Measurements from ENCODE around the gene TBX6.

DNA sequence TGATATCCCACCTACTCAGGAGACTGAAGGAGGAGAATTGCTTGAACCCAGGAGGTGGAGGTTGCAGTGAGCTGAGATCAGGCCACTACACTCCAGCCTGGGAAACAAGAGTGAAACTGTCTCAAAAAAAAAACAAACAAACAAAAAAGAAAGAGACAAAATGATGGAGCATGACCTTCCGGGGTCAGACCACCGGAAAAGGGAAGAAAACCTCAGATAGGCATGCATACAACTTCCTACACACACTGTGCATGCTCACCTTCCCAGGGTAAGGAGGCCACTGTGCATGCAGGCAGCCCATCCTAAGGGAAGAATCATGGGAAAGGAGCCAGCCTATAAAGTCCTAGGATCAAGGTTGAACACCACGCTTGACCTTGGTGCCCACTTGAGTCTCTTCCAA lies 40.9 kb upstream of the TBX6 start:
- TF ChIP-seq POLR2A (IDR thresholded peaks at IDR 0.05; ENCODE audit: low read depth, low read length): no peak
- TF ChIP-seq POLR2AphosphoS5 (IDR thresholded peaks at IDR 0.05; ENCODE audit: low read depth, low read length): no peak
- TF ChIP-seq TAF1 (IDR thresholded peaks at IDR 0.05; ENCODE audit: borderline replicate concordance, low read depth, low read length): no peak

Measured in GM12892 (cell line).